Astrocyte (in vitro differentiated cells and primary cell): Measurements from ENCODE around the gene SRSF1.

Experiments
- EZH2 ChIP-seq: IDR thresholded peaks from 2 replicates; pipeline ENCODE4 v1.6.1; 2012; ENCODE audit warnings: mild to moderate bottlenecking, low read length, inconsistent platforms; ENCODE audit not compliant: insufficient read depth
- TF ChIP-seq, protein P1 (sequence below): IDR thresholded peaks from 2 replicates; pipeline ENCODE4 v1.5.1; 2011; ENCODE audit warnings: low read depth, mild to moderate bottlenecking, inconsistent platforms, low read length, moderate library complexity; ENCODE audit not compliant: insufficient read depth

DNA sequence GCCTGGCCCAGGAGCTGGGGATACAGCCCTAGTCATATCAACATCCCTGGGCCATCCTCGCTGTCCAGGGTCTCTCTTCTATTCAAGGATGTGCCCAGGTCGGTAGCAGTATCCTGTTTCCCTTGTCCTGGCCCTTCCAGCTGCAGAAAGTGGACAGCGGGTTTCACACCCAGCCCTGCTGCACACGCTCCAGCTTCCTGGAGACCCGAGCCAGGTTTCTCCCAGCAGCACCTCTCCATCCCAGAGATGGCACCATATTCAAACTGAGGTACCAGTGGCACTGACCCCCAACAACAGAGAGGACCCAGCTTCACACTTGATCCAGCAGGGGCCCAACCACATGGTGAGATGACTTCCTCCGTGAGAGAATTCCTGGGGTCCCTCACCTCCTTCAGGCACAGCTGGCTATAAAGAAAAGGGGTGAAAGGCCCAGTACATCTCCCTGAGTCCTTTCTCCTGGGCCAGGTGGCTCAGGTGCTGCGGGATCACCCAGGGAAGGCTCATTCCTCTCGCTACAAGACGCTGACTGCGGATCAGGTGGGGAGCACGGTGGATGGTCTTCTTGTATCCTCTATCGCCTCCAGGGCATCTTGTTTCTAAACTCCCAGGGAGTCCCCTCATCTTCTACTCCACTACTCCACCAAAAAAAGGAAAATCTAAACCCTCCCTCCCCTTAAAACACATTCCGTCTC lies 53.2 kb downstream of the SRSF1 start:
- TF ChIP-seq, protein P1, sequence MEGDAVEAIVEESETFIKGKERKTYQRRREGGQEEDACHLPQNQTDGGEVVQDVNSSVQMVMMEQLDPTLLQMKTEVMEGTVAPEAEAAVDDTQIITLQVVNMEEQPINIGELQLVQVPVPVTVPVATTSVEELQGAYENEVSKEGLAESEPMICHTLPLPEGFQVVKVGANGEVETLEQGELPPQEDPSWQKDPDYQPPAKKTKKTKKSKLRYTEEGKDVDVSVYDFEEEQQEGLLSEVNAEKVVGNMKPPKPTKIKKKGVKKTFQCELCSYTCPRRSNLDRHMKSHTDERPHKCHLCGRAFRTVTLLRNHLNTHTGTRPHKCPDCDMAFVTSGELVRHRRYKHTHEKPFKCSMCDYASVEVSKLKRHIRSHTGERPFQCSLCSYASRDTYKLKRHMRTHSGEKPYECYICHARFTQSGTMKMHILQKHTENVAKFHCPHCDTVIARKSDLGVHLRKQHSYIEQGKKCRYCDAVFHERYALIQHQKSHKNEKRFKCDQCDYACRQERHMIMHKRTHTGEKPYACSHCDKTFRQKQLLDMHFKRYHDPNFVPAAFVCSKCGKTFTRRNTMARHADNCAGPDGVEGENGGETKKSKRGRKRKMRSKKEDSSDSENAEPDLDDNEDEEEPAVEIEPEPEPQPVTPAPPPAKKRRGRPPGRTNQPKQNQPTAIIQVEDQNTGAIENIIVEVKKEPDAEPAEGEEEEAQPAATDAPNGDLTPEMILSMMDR = no peak
- no peak for TF ChIP-seq EZH2
